ENCODE results near the gene CARD14.

The CARD14 gene

DNA sequence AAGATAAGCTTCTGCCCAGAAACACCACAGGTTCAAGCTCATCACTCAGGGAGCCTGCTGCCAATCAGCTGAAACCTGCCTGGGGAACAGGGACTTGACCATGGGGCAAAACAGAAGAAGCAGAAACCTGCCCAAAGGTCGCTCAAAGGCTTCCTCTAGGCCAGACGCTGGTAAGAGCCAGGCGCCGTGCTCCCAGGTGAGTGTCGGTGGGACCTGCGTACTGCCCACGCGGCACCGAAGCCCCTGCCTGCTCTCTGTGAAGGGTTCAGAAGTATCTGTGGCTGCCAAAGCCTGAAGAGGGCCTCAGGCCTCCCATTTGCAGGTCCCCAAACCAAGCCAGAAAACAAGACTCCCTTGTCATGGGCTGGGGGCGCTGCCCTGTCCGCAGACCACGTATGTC lies 39.9 kb downstream of the CARD14 start:
- DNase-seq (ENCODE audit: low read depth), result no peak
- TF ChIP-seq, protein P1, sequence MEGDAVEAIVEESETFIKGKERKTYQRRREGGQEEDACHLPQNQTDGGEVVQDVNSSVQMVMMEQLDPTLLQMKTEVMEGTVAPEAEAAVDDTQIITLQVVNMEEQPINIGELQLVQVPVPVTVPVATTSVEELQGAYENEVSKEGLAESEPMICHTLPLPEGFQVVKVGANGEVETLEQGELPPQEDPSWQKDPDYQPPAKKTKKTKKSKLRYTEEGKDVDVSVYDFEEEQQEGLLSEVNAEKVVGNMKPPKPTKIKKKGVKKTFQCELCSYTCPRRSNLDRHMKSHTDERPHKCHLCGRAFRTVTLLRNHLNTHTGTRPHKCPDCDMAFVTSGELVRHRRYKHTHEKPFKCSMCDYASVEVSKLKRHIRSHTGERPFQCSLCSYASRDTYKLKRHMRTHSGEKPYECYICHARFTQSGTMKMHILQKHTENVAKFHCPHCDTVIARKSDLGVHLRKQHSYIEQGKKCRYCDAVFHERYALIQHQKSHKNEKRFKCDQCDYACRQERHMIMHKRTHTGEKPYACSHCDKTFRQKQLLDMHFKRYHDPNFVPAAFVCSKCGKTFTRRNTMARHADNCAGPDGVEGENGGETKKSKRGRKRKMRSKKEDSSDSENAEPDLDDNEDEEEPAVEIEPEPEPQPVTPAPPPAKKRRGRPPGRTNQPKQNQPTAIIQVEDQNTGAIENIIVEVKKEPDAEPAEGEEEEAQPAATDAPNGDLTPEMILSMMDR (IDR thresholded peaks at IDR 0.05; ENCODE audit: insufficient read depth, low read depth, low read length, missing control alignments), result no peak
- no peak overlapping the region for H3K4me3 ChIP-seq (ENCODE audit: low read depth, low read length)

DNA sequence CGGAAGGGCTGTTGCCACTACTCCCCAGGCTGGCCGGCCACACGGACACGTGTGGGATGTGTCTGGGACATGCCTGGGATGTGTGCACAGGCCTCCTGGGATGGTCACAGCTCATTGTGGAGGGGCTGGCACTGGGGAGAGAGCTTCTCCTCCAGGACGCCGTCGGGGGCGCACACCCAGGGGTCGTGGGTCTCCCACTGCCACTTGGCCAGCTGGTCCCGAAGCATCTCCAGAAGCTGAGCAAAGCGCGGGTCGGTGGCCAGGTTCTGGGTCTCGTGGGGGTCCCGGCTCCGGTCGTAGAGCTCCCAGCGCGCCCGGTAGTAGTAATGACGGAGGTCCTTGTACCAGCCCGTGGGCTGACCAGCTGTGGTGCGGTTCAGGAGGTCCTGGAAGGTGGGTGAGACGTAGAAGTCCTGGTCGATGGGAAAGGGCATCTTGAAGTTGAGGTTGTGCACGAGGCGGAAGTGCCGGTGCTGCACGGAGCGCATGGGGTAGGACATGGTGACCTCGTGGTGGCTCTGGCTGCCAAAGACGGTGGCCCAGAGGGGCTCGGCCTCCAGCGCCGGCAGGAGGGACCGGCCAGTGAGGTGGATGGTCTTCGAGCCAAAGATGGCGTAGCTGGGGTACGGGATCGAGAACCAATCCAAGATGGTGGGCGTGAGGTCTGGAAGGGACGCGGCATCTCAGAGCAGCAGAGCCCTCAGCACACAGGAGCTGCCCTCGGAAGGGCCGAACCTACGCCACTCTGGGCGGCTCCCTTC lies 40.7 kb downstream of the CARD14 start:
- no peak overlapping the region for H3K4me3 ChIP-seq (ENCODE audit: low read depth, low read length)
- DNase-seq (ENCODE audit: low read depth), result no peak
- TF ChIP-seq, protein P1 (IDR thresholded peaks at IDR 0.05; ENCODE audit: insufficient read depth, low read depth, low read length, missing control alignments), result no peak

DNA sequence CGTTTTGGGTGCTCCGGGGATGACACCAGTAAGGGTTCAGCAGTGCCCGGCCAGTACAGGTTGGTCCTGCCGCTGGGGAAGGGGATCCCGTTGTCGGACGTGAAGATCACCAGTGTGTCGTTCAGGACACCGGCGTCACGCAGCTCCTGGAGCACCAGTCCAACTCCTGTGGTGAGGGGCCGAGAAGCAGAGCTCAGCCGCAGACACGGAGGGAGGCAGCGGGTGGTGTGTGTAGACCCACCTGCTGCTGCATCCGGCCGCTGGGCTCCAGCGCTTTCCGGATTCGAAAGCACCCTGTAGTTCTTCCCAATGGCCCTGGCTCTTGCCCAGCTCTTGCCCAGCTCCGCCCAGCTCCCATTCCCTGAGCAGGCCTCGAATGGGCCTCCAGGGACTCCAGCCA lies 42.3 kb downstream of the CARD14 start:
- no peak for DNase-seq (ENCODE audit: low read depth)
- H3K4me3 ChIP-seq (ENCODE audit: low read depth, low read length), result no peak overlapping the region
- TF ChIP-seq, protein P1 (IDR thresholded peaks at IDR 0.05; ENCODE audit: insufficient read depth, low read depth, low read length, missing control alignments), result no peak

DNA sequence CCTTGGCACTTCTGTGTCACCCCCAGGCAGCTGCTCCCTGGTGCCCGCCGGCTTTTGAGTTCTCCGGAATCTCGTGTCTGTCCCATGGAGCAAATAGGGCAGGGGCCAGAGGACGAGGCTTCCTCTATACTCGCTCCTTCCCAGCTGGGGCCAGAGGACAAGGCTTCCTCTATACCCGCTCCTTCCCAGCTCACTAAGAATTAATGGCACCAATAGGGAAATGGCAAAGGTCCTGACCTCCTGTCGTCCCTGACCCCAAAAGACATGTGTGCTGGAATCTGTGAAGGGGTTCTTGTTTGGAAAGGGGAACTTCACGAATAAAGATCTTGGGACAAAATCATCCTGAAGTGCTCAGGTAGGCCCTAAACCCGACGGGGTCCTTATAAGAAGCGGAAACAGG lies 42.7 kb downstream of the CARD14 start:
- TF ChIP-seq, protein P1 (IDR thresholded peaks at IDR 0.05; ENCODE audit: insufficient read depth, low read depth, low read length, missing control alignments), result no peak

DNA sequence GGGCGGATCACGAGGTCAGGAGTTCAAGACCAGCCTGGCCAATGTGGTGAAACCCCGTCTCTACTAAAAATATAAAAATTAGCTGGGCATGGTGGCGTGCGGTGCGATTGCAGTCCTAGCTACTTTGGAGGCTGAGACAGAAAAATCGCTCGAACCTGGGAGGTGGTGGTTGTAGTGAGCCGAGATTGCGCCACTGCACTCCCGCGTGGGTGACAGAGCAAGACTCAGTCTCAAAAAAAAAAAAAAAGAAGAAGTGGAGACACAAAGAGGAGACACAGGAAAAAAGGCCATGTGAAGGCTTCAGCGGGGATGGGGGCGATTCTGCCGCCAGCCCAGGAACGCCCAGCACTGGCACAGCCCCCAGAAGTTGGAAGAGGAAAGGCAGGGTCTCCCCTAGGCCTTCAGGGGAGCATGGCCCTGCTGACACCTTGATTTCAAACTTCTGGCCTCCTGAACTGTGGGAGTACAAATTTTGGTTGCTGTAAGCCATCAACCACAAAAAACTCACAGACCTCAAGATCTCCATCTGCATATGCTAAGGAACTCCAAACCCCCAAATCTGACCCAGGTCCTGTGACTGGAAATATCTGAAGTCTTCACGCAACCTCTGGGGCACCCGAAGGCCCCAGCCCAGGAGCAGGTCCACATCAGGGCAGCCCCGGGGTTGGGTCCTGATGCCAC lies 43.3 kb downstream of the CARD14 start:
- H3K4me3 ChIP-seq (ENCODE audit: low read depth, low read length), result no peak overlapping the region
- DNase-seq (ENCODE audit: low read depth), result no peak
- TF ChIP-seq, protein P1 (IDR thresholded peaks at IDR 0.05; ENCODE audit: insufficient read depth, low read depth, low read length, missing control alignments), result no peak

More for the DNA sequence above, 42.7 kb downstream of the CARD14 start:
- no peak for DNase-seq (ENCODE audit: low read depth)
- no peak overlapping the region for H3K4me3 ChIP-seq (ENCODE audit: low read depth, low read length)

DNA sequence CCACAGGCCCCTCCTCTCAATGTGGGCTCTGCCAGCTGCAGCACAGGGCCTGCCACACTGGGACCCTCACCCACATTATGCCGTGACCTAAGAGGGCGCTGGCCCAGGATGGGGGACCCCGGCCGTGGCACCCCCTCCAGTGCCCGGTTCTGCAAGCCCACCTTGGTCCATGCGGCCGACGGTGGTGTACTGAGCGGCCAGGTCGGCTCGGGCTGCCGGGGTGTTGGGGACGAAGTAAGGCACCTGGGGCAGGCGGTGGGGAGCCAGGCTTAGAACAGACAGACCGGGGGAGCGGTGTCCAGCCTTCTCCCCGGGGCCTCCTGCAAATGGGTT lies 43.8 kb downstream of the CARD14 start:
- H3K4me3 ChIP-seq (ENCODE audit: low read depth, low read length), result no peak overlapping the region
- TF ChIP-seq, protein P1 (IDR thresholded peaks at IDR 0.05; ENCODE audit: insufficient read depth, low read depth, low read length, missing control alignments), result no peak
- no peak for DNase-seq (ENCODE audit: low read depth)
